K562 (cell line): ENCODE measurements around the gene ARHGEF25. TPM values are rescaled to one million over a fixed set of nuclear protein-coding genes. Genes with fewer than 3 reads are reported as not detected.

Experiments used
- BHLHE40 ChIP-seq: IDR thresholded peaks from 2 replicates; pipeline ENCODE4 v1.6.1; 2011; ENCODE audit warnings: low read length, improper control_type of control experiment
- C11orf30 ChIP-seq: fragments of 450-650 bp; IDR thresholded peaks from 2 replicates; pipeline ENCODE4 v1.6.1; 2016; ENCODE audit warnings: low read depth, mild to moderate bottlenecking
- CREM ChIP-seq: IDR thresholded peaks from 2 replicates; pipeline ENCODE4 v1.6.1; 2014; ENCODE audit warnings: antibody characterized with exemption, low read depth
- EGR1 ChIP-seq: fragments of 450-650 bp; conservative IDR thresholded peaks from 2 replicates; pipeline ENCODE4 v1.6.1; 2017; ENCODE audit warnings: mild to moderate bottlenecking
- EP300 ChIP-seq: IDR thresholded peaks from 2 replicates; pipeline ENCODE4 v1.6.1; 2012; ENCODE audit warnings: low read length, improper control_type of control experiment
- ETV1 ChIP-seq: fragments of 450-650 bp; conservative IDR thresholded peaks from 2 replicates; pipeline ENCODE4 v1.6.1; 2016; ENCODE audit warnings: missing genetic modification characterization, control low read depth, low read depth, missing compliant biosample characterization
- ILF3 ChIP-seq: fragments of 450-650 bp; IDR thresholded peaks from 2 replicates; pipeline ENCODE4 v1.6.1; 2018; ENCODE audit warnings: antibody characterized with exemption, mild to moderate bottlenecking, moderate library complexity, borderline replicate concordance
- PHTF2 ChIP-seq: fragments of 250-450 bp; sonication (Bioruptor Pico); IDR thresholded peaks from 2 replicates; pipeline ENCODE4 v1.5.0; 2021; ENCODE audit warnings: mild to moderate bottlenecking
- POLR2A ChIP-seq: fragments of 450-650 bp; conservative IDR thresholded peaks from 2 replicates; pipeline ENCODE4 v1.6.1; 2016
- SMAD4 ChIP-seq: fragments of 250-450 bp; sonication (Bioruptor Pico); conservative IDR thresholded peaks from 2 replicates; pipeline ENCODE4 v1.8.0; 2021; ENCODE audit warnings: inconsistent platforms, mild to moderate bottlenecking, moderate library complexity
- TOE1 ChIP-seq, 2 experiments: fragments of 450-650 bp in 1 of 2; sonication (generic) in 1 of 2; formaldehyde crosslinking in 1 of 2; IDR thresholded peaks; 2 replicates each; pipeline versions ENCODE4 v1.7.1 to v1.8.0; 2016 to 2022; ENCODE audit warnings: borderline replicate concordance in 2 of 2, mild to moderate bottlenecking in 2 of 2, antibody characterized with exemption in 1 of 2, inconsistent platforms in 1 of 2, low read depth in 1 of 2, missing genetic modification reagents in 1 of 2, moderate library complexity in 1 of 2
- ZNF764 ChIP-seq: fragments of 250-450 bp; sonication (Bioruptor Pico); IDR thresholded peaks from 2 replicates; pipeline ENCODE4 v1.4.0; 2020; ENCODE audit warnings: low read depth, mild to moderate bottlenecking, moderate library complexity
- polyA plus RNA-seq, 8 experiments: library from polyadenylated mRNA; depleted of rRNA in 4 of 8; stranded (reverse) in 5 of 8; unstranded in 3 of 8; fragments of >200 nt; fragmentation: Nextera tagmentation in 2 of 8; fragmentation: Illumina TruSeq in 1 of 8; extraction: Ambion mirVana in 2 of 8; extraction: Trizol in 1 of 8; gene quantifications; 2 replicates each; pipeline versions ENCODE4 v1.2.1 to v1.2.3, GENCODE V29; 2011 to 2014; ENCODE audit warnings: inconsistent platforms in 1 of 8, missing spikeins in 1 of 8
- total RNA-seq, 7 experiments: library from RNA; depleted of rRNA in 6 of 7; stranded (reverse); fragments of >200 nt in 6 of 7; fragmentation: Illumina TruSeq in 2 of 7; extraction: Trizol in 2 of 7; gene quantifications; 2 replicates each; pipeline versions ENCODE4 v1.2.1 to v1.2.3, GENCODE V29; 2011 to 2021; ENCODE audit warnings: low replicate concordance in 1 of 7
- TF ChIP-seq, protein P1 (sequence below): fragments of 250-450 bp; sonication (Bioruptor Pico); IDR thresholded peaks from 2 replicates; pipeline ENCODE4 v1.8.0; 2021; ENCODE audit warnings: moderate library complexity, mild to moderate bottlenecking, inconsistent platforms
- TF ChIP-seq, protein P2 (sequence below): sonication (generic); formaldehyde crosslinking; IDR thresholded peaks from 2 replicates; pipeline ENCODE4 v1.8.0; 2022; ENCODE audit warnings: missing genetic modification reagents, mild to moderate bottlenecking, borderline replicate concordance
- TF ChIP-seq, protein P3 (sequence below): sonication (generic); formaldehyde crosslinking; IDR thresholded peaks from 2 replicates; pipeline ENCODE4 v1.8.0; 2022; ENCODE audit warnings: missing genetic modification reagents, mild to moderate bottlenecking, moderate library complexity, borderline replicate concordance
- TF ChIP-seq, protein P4 (sequence below): fragments of 250-450 bp; sonication (Bioruptor Pico); IDR thresholded peaks from 2 replicates; pipeline ENCODE4 v1.5.0; 2021; ENCODE audit warnings: mild to moderate bottlenecking, moderate library complexity
- TF ChIP-seq, protein P5 (sequence below), 2 experiments: fragments of 450-650 bp in 1 of 2; sonication (generic) in 1 of 2; formaldehyde crosslinking; conservative IDR thresholded peaks; 2 replicates each; pipeline versions ENCODE4 v1.4.0 to v1.8.1; 2020 to 2022; ENCODE audit warnings: mild to moderate bottlenecking in 1 of 2, missing genetic modification reagents in 1 of 2

The ARHGEF25 gene
- total and polyA plus RNA-seq, 9 of the 15 experiments (the other 6 are each of a cell fraction or from before 2014, with no cell fraction given) = 0.13 to 17.3 (median 11.6) TPM

DNA sequence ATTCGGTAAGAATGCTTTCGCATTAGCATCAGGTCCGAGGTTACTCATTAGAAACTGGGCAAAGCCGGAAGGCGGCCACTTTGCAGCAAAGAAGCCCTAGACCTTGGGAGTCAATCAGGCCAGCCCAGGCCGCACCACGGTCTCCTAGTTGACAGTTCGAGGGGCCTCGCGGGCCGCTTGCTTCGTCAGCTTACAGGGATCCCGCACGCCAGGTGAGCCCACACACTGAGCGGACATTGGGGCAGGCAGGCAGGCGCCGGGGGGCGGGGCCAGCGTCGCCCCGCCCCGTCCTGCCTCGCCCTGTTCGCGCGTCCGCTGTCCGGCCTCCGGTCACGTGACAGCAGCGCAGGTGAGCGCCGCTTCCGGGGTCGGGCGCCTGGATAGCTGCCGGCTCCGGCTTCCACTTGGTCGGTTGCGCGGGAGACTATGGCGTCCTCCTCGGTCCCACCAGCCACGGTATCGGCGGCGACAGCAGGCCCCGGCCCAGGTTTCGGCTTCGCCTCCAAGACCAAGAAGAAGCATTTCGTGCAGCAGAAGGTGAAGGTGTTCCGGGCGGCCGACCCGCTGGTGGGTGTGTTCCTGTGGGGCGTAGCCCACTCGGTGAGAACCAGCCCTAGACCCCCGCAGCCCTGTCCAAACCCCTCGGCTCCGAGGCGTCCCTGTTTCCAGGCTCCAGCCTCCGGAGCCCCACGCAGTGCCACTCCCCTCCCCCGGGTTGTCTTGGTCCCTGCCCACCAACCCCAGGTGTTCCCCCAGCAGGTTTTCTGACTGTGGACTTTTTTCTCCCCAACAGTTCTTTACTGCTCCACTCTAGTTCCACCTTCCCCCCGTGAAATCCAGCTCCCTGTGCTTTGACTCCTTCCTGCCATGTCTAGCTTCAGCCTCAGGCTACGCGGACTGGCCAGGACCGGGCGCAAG lies 20.1 kb upstream of the ARHGEF25 start, which contains the start of gene PIP4K2C (continued):
- peak; percentile 46 for TF ChIP-seq EGR1
- peak; percentile 78 for TF ChIP-seq POLR2A
- TF ChIP-seq ETV1 (tag) = peak; percentile 73
- peak; percentile 95 for TF ChIP-seq BHLHE40
- peak; percentile 74 for TF ChIP-seq CREM
- no peak for TF ChIP-seq EP300
- TF ChIP-seq, protein P1, sequence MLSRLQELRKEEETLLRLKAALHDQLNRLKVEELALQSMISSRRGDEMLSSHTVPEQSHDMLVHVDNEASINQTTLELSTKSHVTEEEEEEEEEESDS (CRISPR knock-in tag) = no peak
- TF ChIP-seq ZNF764 (CRISPR knock-in tag) = no peak
- TF ChIP-seq, protein P2, sequence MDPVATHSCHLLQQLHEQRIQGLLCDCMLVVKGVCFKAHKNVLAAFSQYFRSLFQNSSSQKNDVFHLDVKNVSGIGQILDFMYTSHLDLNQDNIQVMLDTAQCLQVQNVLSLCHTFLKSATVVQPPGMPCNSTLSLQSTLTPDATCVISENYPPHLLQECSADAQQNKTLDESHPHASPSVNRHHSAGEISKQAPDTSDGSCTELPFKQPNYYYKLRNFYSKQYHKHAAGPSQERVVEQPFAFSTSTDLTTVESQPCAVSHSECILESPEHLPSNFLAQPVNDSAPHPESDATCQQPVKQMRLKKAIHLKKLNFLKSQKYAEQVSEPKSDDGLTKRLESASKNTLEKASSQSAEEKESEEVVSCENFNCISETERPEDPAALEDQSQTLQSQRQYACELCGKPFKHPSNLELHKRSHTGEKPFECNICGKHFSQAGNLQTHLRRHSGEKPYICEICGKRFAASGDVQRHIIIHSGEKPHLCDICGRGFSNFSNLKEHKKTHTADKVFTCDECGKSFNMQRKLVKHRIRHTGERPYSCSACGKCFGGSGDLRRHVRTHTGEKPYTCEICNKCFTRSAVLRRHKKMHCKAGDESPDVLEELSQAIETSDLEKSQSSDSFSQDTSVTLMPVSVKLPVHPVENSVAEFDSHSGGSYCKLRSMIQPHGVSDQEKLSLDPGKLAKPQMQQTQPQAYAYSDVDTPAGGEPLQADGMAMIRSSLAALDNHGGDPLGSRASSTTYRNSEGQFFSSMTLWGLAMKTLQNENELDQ (CRISPR knock-in tag) = 0 out of 2 replicates have a peak, but pooled peaks have one; percentile 45
- peak; percentile 56; the same call in 1 of the 2 replicates for TF ChIP-seq ILF3
- TF ChIP-seq, protein P3, sequence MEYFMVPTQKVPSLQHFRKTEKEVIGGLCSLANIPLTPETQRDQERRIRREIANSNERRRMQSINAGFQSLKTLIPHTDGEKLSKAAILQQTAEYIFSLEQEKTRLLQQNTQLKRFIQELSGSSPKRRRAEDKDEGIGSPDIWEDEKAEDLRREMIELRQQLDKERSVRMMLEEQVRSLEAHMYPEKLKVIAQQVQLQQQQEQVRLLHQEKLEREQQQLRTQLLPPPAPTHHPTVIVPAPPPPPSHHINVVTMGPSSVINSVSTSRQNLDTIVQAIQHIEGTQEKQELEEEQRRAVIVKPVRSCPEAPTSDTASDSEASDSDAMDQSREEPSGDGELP = peak; percentile 91
- TF ChIP-seq, protein P4, sequence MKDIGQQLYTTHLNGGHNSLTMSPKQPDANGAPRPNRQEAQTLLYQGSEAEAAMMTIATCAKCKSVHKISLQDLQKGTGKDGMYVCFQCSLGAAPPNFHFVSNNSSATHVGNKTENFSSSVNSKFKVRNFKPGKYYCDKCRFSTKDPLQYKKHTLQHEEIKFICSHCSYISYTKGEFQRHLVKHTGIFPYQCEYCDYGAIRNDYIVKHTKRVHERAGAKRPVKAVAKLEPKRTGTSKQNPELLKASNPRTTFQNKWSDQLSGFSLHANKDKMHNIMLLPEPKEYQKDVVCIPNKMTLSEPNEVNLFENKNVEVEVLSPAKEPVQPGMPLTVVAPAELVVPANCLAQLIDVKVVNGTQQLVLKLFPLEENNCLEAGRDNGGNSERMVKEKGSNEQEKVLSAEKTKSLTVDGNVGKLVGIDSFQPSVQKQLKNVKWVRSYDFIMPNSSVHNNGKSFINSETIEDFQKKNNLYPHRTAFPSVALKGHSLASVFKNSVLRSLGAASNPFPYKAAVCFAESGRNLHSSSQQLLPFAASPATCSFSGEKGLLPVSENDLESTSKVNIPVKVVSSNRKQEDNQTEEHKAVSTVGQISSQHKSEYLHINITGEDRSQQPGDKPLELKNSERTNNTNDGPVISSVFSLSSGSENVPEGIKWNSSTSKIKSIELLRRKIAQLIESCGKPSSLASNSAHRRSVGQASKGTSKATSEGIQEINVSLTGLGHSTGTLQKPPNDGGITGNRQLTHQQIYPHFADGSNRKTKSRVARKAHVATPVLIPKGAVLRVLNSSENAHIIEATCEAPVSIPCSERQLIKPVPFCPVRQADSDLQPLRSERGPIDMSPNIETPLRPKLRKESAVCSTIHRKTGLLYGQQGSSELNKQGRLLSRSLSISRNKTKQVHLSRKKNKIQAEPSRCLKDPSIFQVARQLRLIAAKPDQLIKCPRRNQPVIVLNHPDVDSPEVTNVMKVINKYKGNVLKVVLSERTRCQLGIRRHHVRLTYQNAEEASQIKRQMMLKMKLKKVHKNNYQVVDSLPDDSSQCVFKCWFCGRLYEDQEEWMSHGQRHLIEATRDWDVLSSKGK (CRISPR knock-in tag) = no peak
- TF ChIP-seq, protein P5, sequence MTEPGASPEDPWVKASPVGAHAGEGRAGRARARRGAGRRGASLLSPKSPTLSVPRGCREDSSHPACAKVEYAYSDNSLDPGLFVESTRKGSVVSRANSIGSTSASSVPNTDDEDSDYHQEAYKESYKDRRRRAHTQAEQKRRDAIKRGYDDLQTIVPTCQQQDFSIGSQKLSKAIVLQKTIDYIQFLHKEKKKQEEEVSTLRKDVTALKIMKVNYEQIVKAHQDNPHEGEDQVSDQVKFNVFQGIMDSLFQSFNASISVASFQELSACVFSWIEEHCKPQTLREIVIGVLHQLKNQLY (CRISPR knock-in tag; conservative IDR thresholded peaks at IDR 0.05) = 0 out of 4 replicates have a peak, but pooled peaks of 1 of the 2 experiments have one; percentile 67
- peak; percentile 83 for TF ChIP-seq SMAD4 (CRISPR knock-in tag)
- no peak for TF ChIP-seq PHTF2 (CRISPR knock-in tag)
- TF ChIP-seq C11orf30 = 0 out of 2 replicates have a peak, but pooled peaks have one; percentile 33
- TF ChIP-seq TOE1 (IDR thresholded peaks at IDR 0.05; ENCODE audit: borderline replicate concordance) = peak; percentile 99
- no peak for TF ChIP-seq TOE1 (CRISPR knock-in tag; IDR thresholded peaks at IDR 0.05; ENCODE audit: borderline replicate concordance, low read depth)
